ENCODE results near the gene MIGA2.

MIGA2 gene

DNA sequence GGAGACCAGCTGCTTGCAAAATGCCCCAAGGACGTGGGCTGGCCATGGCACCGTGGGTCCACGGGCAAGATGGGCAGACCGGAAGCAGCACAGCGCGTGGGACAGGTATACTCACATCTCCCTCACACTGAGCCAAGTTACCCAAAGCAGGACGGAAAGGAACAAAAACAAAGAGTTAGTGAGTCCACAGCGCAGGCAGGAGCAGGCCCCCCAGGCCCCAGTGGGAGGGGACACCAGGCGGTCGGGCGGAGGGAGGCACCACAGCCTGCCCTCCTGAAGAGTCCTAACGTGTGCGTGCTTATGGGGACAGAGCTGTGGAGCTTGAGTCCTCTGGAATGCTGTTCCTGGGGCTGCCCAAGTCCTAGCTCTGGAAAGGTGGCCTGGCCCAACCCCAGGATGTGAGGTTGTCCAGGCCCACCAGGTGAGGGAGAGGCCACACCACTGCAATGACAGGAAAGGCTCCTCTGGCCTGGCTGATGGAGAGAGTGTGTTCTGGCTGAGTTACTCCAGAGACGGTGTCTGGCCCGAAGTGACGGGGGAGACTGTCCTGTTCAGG, 23.5 kb upstream of the MIGA2 start:
- TF ChIP-seq ZFX (IDR thresholded peaks at IDR 0.05; ENCODE audit: borderline replicate concordance): no peak
- TF ChIP-seq, protein P1, sequence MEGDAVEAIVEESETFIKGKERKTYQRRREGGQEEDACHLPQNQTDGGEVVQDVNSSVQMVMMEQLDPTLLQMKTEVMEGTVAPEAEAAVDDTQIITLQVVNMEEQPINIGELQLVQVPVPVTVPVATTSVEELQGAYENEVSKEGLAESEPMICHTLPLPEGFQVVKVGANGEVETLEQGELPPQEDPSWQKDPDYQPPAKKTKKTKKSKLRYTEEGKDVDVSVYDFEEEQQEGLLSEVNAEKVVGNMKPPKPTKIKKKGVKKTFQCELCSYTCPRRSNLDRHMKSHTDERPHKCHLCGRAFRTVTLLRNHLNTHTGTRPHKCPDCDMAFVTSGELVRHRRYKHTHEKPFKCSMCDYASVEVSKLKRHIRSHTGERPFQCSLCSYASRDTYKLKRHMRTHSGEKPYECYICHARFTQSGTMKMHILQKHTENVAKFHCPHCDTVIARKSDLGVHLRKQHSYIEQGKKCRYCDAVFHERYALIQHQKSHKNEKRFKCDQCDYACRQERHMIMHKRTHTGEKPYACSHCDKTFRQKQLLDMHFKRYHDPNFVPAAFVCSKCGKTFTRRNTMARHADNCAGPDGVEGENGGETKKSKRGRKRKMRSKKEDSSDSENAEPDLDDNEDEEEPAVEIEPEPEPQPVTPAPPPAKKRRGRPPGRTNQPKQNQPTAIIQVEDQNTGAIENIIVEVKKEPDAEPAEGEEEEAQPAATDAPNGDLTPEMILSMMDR (IDR thresholded peaks at IDR 0.05): no peak
- no peak overlapping the region for H3K27ac ChIP-seq

DNA sequence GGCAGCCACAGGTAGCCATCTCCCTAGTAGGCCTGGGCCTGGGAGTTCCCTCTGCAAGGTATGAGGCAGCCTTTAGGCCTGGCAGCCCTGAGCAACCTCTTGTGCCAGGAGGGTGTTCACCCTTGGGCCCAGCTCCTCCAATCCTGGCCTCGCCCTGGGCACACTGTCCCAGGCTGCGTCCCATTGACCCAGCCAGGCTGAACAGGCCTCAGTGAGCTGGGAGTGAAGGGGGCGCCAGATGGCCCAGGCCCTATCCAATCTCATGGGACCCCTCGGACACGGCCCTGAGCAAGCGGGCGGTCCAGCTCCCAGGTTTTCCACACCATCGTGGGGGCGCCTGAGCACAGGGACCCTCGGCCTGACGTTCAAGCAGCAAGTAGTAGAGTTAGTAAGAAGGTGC, 22.8 kb upstream of the MIGA2 start:
- TF ChIP-seq ZFX (IDR thresholded peaks at IDR 0.05; ENCODE audit: borderline replicate concordance): no peak
- TF ChIP-seq, protein P1 (IDR thresholded peaks at IDR 0.05): no peak
- H3K27ac ChIP-seq: no peak overlapping the region

DNA sequence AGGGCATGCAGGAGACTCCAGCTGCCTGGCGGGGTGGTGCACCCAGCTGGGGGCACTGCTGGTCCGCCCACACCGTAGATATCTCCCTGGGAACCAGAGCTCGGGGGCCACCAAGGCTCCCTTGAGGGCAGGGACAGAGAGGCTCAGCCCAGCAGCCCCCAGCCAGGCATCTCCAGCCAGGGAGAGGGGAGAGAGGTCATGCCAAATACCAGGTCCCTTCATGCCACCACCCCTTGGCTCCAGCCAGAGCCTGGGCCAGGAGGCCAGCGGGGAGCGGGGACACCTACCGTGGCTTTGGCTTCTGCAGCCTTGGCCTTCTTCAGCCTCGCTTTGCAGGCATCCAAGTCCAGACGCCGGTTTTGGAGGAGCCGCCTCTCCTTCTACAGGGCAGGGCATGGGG, 22.3 kb upstream of the MIGA2 start:
- no peak overlapping the region for H3K27ac ChIP-seq
- TF ChIP-seq, protein P1 (IDR thresholded peaks at IDR 0.05): no peak
- no peak for TF ChIP-seq ZFX (IDR thresholded peaks at IDR 0.05; ENCODE audit: borderline replicate concordance)

DNA sequence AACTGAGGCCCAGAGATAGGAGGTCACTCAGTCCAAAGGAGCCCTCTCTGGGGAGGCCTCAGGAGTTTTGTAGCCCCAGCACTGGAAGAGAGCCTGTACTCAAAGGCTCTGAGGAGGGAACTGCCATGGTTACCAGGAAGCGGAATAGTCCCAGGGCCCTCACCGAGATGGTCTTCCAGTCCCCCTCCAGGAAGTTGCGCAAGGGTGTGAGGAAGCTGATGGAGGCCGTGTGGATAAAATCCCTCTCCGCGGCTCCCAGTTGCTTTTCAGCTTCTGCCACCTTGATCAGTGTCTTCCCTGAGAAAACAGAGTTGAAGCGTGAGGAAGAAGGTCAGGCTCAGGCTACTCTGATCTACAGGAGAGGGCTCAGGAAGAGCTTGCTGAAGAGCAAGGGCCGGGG, 21.8 kb upstream of the MIGA2 start:
- TF ChIP-seq, protein P1 (IDR thresholded peaks at IDR 0.05): no peak
- no peak for TF ChIP-seq ZFX (IDR thresholded peaks at IDR 0.05; ENCODE audit: borderline replicate concordance)
- no peak overlapping the region for H3K27ac ChIP-seq

DNA sequence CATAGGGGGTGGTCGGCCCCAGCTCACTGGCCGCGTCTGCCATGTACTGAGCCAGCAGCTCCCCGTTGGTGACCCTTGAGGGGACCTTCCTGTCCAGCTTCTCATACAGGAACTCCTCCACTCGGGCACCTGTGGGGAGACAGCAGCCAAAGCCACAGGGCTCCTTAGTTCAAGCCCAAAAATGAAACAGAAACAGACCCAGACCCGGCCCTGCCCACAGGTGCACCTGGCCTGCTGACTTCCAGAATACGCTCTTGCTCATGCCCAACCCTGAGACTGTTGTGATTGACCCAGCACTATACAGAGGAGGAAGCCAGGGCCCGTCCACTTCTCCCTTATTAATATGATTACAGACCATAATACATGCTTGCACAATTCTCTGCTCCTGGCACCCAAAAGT, 15.3 kb upstream of the MIGA2 start:
- TF ChIP-seq ZFX (IDR thresholded peaks at IDR 0.05; ENCODE audit: borderline replicate concordance): no peak
- TF ChIP-seq, protein P1 (IDR thresholded peaks at IDR 0.05): no peak
- no peak overlapping the region for H3K27ac ChIP-seq

DNA sequence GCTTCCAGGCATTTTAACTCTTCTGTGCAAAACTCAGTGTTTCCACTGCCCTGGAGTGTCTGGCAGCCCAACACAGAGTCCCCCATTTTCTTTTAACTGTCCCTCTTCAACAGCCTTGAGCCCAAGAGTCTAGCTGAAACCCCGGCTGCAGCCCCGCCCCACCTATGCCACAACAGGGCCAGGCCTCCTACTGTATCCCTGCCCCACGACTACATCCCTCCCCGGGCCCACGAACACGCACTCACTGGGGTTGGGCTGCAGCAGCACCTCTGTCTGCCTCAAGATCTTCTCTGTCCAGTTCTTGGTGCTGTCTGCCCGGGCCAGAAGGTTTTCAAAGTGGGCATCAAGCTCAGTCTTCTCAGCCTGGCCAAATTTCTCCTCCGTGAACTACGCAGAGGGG, 14.4 kb upstream of the MIGA2 start:
- TF ChIP-seq ZFX (IDR thresholded peaks at IDR 0.05; ENCODE audit: borderline replicate concordance): no peak
- TF ChIP-seq, protein P1 (IDR thresholded peaks at IDR 0.05): no peak
- no peak overlapping the region; the same call in 1 of the 2 replicates for H3K27ac ChIP-seq

DNA sequence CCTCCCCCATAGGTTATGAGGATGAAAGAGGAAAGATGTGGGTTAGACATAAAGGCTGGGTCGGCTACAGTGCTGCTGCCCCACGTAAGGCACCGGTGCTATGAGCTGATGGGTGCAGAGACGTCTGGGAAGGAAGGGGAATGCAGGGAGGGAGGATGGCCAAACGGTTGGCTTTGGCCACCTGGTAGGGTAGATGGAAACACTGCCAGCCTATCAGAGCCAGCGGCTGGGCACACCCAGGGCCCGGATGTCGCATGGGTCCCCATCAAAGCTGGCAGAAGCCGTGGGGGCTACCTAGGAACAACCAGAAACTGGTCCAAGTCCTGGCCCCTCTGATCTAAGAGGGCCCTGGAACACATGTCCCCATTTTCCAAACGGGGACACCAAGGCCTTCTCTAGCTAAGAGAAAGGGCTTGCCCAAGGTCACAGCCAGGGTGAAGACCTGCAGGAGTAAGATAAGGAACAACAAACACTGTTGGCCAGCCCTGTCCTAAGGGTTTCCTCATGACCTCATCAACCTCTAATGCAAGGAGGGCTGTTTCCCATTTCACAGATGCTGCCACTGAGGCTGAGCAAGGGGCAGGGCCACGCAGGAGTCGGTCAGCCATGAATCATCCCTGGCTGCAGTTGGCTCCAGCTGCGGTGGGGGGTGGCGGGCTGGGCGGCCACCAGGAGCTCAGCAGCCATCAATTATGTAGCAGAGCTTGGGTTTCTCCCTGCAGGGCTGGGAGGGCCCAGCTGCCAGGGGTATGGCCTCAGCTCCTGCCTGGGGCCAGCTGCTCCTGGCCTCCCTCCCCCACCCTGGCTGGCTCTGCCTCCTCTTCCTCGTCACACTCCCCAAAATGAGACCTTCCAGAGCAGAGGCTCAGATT, 13.2 kb upstream of the MIGA2 start:
- H3K27ac ChIP-seq: 0 out of 2 replicates have a peak overlapping the region, but pooled peaks have one; percentile 18
- no peak for TF ChIP-seq ZFX (IDR thresholded peaks at IDR 0.05; ENCODE audit: borderline replicate concordance)
- TF ChIP-seq, protein P1 (IDR thresholded peaks at IDR 0.05): no peak

Data from 22Rv1 (cell line).